Activated gamma-delta T cell treated with Interleukin-2 at 50 U/mL for 16 hours (primary cell): ENCODE data around the gene INVS.
"Not testable (repeated sequence)": the region's sequence is repeated elsewhere in the genome, so short reads cannot be mapped to it uniquely, and the experiment has no call there.

Source experiments
- DNase-seq: peaks from one replicate; pipeline ENCODE4 v3.0.0-alpha.2; 2020

INVS gene

DNA sequence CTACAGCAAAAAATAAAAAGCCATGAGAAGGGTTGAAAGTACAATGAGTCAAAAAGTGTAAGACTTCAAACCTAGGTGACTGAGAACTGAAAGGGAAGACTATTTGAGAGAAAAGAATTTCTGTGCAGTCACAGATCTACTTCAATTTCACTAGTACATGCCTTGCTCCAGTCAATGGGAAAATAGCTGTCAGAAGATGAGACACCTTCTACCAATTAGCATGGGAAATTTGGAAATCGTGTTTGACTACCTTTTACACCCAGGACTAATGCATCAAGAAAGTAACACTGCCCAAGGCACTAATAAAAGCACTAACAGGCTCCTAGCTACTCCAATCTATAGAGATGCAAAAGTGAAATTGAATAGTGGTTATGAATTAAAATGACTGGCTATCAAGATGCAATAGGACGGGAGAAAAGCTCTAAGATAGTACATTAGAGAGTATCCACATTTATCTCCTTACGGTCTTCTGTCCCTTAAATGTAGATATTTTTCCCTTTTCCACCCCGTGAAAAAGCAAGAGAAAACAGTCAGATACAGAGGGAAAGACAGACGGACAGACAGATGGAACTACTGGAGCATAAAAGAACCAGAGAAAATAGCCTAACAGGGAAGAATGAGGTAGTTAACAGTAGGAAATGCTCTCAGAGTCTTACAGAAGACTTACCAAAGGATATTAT is 15.5 kb upstream of the INVS start:
- DNase-seq: no peak

DNA sequence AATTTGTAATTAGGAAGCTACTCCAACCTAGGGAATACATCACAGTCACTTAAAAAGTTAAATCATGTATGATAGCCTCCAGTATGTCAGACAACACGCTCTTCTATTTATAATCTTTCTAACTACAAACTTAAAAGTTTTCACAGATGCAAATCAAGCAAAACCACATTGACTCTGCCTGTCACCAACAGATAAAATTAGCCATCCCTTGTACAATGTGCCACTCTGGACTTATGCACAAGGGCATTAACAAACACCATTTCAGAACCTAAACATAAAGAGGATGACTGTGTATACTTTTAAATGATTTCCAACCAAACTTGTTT is 15.0 kb upstream of the INVS start:
- DNase-seq: no peak

DNA sequence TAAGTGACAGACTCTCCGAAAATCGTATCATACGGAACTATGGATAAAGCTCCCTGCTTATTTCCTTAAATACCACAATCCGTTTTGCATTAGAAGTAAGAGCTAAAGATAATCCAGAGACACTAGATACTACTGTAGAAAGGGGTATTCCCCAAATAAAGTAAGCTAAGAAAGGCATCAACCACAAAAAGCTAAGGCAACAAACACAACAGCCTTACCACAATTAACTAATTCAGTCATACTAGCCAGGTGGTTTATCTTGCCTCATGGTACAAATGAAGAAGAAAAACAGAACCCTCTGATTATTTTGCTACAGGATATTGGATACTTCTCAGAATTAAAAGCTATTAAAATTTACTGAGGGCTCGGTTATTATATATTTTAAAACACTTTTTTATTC is 14.3 kb upstream of the INVS start:
- no peak for DNase-seq

DNA sequence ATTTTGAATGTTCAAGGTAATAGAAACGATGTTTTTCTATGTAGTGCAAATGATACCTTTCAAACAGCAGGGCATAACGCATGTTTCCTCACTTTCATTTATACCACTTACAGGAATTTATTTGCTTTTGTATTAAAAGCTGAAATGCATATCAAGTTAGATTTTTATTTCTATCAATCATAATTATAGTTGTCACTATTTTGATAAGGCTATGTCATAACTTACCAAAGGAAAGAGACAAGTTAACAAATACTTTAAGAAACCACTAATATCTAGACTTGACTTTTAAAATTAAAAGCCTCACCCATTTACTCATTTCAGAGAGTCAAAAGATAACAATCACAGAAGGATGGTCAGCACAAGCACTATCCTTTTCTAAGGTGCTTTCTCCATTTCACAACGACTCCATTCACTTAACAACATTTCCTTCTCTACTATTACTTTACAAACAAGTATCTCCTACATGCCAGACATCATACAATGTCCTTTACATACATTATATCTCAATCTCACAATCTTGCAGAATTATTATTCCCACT is 12.9 kb upstream of the INVS start:
- no peak for DNase-seq

DNA sequence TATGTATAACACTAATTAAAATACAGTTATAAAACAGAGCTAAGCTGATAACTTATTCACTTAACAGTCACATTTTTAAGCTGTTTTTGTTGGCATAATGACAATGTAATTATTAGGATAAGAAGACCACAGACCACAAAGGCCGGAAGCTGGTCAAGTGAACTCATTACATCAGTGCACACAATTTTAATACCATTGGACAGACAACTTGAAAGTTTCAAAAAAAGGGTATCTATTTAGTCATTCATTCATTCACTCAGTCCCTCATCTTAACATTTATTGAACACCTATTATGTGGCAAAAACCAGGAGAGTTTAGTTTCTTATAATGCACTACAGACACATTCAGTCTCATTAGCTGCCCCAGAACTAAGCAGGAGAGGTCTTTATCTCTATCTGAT is 11.8 kb upstream of the INVS start:
- no peak for DNase-seq

DNA sequence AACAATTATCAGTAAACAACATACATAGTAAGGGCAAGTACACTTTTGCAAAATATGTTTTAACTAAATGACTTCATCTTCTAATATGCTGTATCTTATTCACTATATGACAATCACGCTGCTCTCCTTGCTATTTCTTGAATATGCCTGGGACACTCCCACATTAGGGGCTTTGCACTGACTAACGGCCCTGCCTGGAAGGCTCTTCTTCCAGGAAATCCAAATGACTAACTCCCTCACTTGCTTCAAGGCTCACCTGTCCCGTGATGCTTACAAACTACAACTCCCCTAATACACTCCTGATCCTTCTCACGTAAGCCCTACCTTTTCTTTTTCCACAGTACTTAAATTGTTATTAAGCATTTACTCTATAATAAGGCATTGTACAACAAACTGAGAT is 10.8 kb upstream of the INVS start:
- no peak for DNase-seq

DNA sequence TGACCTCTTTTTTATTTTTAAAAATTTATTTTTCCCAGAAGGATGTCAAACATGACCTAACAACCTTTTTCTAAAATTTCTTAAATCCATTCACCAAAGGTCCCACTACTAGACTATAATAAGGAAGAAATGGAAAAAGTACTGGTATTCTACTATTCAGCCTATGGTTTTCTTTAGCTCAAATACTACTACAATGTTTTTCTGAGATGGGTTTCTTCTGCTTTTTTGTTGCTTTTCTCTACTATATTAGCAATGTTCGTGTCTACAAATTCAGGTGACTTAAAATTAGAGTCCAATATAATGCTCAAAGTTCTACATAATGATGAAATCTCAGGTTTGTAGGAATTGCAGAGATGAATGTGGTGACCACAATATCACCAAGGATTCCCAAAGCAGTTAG is 8.2 kb upstream of the INVS start:
- no peak for DNase-seq

DNA sequence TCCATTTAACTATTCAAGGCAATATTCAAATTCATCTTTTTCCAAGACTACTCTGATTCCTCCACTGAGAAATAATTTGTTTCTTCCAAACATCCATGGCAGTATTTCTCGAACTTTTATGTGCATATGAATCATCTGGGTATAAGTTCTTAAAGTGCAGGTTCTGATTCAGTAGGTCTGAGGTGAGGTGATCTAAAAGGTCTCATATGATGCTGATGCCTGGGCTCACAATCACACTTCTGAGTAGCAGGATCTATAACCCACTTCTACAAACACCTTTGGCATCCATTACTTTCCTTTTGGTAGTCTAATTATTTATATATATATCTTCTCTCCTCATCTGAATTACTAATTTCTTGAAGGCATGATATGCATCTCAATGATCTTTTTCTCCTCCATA is 7.4 kb upstream of the INVS start:
- no peak for DNase-seq

DNA sequence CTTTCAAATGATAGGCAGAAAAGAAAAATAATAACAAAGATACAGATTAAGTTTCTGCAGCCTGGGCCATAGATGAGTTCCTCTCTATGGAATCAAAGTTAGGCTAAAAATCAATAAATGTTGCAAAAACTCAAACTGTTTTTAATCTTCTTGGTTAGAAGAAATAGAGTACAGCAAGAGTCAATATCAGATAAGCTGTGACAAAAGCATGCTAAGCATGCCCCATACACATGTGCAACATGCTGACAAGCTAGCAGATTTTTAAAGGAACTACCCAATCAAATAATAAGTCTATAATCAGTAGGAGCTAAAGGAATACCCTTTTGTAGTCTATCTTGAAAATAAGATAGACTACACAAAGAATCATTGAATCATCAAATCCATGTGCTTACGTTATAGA is 7.0 kb upstream of the INVS start:
- DNase-seq: no peak

DNA sequence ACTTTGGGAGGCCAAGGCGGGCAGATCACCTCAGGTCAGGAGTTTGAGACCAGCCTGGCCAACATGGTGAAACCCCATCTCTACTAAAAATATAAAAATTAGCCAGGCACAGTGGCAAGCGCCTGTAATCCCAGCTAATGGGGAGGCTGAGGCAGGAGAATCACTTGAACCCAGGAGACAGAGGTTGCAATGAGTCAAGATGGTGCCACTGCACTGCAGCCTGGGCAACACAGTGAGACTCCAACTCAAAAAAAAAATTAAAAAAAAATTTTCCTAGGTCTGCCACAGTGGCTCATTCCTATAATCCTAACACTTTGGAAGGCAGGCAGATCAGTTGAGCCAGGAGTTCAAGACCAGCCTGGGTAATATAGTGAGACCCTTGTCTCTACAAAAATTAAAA is 4.6 kb upstream of the INVS start:
- not testable (repeated sequence) for DNase-seq

DNA sequence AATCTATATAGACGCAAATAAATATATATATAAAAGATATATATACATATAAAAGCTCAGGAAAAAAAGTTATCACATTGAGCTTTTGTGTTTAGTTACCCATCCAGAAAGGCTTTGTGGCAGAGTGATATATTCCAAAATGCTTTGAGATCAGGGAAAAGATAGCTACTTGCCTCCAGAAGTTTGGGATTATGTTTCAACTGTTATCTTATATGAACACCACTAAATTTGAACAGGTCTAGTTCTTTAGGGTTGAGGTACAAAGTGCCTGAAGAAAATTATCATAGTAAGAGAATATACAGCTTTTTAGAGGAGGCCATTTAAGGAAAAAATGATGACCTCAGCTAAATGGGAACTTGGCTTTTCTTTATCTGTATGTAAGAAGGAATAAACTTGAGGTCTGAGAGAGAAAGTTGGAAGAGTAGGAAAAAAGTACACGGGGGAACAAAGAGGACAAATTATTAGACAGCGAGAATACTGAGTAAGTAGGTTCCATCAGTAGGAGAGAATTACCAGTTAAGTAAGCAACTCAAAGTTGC is 2.6 kb upstream of the INVS start:
- no peak for DNase-seq

DNA sequence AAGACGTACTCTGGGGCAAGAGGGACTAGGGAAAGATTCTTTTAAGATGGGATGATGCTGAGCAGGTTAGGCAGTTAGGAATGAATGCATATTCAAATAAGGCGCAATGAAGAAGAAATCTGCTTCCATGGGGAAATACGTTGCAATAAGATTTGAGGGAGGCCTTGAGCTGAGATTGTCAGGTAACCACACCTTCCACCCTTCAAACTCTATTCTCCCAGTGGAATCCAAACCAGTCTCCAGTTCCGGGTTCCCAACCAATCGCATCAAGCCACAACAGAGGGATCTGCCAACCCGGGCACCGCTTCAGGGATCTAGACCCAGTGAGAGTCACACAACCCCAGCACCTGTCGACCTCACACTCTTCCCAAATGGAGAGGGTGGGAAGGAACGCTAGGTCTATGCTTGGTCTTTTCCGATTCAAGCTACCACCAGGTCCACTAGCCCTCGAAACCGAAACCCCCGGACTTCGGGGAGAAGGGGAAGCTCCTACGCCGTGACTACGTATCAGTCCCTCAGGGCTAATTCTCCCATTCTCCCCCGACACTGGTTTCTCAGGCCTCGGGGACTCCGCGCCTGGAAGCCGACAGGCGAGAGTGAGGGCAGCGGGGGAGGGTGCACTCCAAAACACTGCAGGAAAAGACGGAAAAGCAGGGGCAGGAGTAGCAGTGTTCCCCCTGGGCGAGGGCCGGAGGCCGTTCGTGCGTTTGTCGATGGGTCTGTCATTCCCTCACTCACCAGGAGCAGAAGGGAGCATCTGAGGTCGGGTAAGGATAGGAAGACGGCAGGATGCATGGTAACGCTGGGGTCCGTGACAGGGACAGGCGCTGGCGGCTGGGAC is 777 bp upstream of the INVS start:
- peak; percentile 13 for DNase-seq

DNA sequence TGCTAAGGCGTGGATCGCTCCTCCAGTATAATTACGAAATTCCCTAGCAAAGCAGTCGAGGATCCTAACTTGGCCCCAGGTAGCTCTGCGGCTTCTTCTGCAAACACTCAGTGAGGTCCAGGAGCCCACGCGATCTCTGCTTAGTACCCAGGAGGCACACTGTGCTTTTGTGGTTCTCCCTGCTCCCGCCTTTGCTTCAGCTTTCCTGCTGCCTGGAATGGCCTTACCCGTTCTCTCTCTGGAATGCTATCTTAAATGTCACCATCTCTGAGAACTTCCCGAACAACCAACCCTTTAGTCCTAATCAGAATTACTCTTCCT is 639 bp downstream of the INVS start:
- no peak for DNase-seq

DNA sequence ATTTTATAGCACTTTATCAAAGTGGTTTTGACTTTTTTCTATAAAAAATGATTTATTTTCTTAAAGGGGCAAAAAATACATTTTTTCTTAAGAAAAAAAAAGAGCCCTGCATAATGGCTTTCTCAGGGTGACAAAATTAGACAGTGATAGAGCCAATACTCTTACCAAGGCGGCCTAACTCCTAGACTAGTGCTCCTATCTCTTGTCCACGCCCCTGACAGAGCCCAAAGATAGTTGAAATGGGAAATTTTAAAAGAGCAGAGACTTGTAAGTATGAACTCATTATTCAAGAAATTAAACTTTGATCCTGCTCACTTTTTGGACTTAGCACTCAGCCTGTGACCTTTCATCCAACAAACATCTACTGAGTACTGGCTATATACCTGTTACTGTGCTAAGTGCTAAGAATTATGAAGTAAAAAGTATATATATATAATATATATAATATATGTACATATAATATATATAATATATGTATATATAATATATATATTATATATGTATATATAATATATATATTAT is 1.2 kb downstream of the INVS start:
- no peak for DNase-seq

DNA sequence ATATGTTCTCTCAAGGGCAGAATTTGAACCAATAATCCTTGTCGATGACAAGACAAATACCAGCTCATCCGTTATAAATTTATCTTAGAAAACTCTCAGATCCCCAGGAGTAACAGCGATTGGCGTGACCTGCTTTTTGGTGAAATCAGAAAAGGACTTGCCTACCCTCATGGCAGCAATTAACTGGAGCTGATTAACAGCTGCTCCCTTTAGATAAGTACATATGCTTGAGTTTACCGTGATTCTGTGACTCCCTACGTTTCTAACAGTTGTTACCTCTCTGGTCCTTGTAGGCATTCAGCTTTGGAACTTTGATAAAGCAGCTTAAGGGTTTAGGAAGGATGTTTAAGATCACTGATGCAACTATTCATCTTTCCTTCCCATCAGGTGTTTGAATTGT is 2.6 kb downstream of the INVS start:
- DNase-seq: no peak

DNA sequence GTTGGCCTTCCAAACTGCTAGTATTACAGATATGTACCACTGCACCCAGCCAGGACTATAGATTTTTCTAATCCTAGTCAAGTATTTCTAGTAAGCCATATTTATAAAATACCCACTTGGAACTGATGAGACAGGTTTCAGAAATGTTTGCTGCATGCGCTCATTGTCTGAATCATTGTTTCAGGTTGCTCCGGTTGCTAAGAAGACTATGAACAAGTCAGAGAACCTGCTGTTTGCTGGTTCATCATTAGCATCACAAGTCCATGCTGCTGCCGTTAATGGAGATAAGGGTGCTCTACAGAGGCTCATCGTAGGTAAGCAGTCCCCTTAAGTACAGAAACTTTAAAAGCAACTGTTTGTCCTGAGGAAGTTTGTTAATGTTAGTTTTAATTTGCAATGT is 5.3 kb downstream of the INVS start:
- DNase-seq: no peak

DNA sequence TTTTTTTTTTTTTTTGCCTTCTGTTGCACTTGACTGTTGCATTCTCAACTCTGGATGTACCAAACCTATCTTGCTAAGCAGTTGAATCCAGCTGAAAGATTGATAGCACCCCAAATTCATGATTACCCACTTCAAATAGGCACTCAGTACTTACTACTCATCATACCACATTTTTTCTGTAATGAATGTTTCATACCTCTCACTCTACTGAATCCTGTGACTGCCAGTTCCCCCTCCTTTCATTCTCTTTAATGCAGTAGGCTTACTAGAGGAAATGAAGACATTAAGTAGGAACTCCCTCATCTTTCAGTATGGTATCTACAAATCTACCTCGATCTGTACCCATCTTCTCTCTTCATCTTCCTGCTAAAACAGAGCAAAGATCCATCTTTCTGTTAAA is 6.8 kb downstream of the INVS start:
- DNase-seq: no peak

DNA sequence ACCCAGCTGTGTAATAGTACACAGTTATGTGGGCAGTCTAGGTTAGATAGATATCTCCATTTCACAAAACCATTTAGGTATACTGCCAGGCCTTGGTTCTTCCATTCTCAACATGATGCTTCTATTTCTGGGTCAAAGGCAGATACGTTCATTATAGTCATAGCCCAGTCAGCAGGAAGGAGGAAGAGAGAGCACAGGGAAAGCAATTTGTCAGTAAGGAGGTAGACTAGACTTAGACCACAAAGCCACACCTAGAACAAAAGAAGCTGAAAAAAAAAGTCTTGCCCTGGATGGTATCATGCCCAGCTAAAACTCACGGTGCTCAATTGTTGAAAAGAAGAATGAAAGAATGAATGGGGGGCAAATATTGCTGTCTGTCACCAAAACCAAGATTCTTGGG is 7.6 kb downstream of the INVS start:
- DNase-seq: no peak

DNA sequence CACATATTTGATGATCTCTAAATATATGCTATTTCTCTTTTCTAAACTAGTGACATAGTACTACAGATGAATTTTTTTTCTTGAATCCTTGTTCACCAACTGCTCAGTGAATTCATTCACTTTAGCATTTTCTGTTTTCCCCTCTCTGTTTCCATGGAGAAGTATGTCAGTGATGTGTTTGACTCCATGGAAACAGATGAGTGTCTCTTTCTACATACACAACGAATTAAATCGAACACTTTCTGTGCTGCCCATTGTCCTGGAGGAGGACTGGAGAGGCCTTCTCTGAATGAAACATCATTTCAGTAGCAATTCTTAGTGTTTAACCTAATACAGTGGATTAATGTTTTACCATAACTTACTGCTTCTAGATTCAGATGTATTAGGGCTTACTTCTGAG is 9.5 kb downstream of the INVS start:
- no peak for DNase-seq

DNA sequence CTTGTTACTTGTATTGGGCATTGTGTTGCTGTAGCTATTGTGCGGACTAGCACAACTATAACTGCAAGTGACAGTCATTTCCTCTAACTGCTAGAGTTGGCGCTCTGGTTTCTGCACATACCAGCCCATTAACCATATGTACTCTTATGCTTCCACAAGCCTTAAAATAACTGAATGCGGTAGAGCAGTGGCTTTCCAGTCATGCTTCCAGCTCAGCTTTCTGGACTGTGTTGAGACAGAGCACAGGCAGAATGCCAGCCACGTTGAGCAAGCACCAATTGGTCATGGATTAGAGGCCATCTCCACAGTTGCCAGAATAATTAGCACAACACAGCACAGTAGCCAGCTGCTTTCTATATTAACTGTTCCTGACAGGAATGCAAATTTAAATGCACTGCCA is 12.2 kb downstream of the INVS start:
- DNase-seq: no peak

DNA sequence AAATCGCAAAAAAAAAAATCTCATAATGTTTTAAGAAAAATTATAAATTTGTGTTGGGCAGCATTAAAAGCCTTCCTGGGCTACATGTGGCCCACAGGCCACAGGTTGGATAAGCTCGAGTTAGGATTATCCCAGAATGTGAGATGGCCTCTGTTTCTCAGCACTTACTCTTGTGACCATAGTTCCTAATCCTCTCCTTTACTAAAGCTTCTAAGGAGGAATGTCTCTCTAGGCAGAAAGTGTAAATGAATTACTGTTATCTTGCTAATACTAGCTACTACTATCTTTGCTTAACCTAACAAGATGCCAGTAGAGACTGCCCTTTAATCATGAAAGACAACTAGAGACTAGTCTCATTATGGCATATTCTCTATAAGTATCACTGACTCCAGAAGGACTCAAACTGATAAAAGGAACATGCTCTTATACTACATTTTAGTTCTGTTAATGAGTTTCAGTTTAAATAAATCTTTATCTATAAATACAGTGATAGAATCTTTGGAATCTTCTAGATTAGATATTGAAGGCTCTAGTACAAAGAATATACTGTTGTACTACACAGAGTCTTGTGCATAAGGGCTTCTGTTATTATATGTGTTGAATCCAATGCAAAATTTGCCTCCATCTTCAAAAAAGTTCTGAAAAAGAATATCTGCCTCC is 13.8 kb downstream of the INVS start:
- DNase-seq: no peak

DNA sequence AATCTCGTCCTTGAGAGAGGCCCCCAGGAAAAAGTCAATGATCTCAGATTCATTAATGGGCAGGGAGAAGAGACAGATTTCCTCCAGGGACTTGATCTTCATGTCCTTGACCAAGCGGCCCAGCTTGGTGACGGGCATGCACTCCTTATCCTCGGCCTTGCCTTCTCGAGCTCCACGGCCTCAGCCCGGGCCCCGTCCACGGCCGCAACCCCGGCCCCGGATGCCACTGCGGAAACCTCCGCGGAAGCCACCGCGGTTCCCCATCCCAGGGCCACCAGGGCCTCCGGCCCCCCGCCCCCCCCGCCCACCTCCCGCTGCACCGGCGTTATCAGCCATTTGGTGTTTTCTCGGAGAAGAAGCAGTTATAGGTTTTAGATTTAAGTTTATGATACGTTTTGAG is 18.3 kb downstream of the INVS start:
- no peak for DNase-seq

DNA sequence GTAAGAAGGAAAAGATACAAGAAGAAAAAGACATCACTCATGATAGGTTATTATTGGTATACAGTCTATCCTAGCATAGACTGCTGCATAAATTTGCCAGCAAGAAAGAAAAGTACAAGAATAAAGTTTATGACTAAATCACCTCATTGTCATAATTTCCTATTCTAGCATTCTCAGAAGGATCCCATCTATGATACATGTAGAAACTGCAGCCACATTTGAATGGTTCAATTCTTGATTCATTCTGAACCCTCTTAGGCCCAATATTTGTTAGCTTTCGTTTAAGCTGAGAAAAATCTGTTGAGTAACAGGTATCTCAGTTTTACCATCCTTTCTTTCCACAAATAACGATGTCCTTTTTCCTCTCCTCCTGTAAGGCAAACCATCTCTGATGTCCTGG is 21.2 kb downstream of the INVS start:
- DNase-seq: no peak

DNA sequence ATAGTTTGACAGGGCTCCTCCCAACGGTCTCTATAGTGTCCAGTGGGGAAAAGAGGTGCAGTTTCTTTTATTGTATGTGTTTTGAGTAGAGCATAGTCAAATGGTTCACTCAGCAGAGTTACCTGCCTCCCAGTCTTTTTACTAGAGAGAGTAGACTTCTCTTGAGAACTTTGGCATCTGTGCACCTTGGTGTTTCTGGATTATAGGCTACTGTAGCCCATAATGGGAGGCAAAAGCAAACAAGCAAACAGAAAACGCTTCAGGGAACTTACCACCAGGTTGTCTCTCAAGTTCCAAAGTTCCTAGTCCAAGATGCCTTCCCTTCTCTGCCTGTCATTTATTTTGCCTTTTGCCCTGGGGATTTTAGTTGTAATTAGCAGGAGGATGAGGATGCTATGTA is 26.2 kb downstream of the INVS start:
- DNase-seq: no peak
